Uterus (tissue), 2 donors: ENCODE data around the gene PSMB7.

ENCODE experiments used
- CTCF ChIP-seq, 4 experiments: fragments of 200-600 bp in 2 of 4; fragments of 450-650 bp in 2 of 4; sonication (generic) in 2 of 4; IDR thresholded peaks; one replicate each; pipeline ENCODE4 v1.5.1; 2016 to 2019; ENCODE audit warnings: antibody characterized with exemption in 4 of 4, mild to moderate bottlenecking in 2 of 4, moderate library complexity in 1 of 4
- POLR2A ChIP-seq, 2 donors: fragments of 450-650 bp; IDR thresholded peaks; one replicate each; pipeline ENCODE4 v1.6.1; 2016; ENCODE audit warnings: antibody characterized with exemption in 2 of 2, mild to moderate bottlenecking in 1 of 2, moderate library complexity in 1 of 2

- TF ChIP-seq CTCF (IDR thresholded peaks at IDR 0.05) (no peak), POLR2A (IDR thresholded peaks at IDR 0.05) (no peak)
These were observed 22.8 kb upstream of the PSMB7 start for GRCh38 chr9:124438091-124438490.
